Fibroblast of lung (primary cell): Measurements from ENCODE around the gene SPRED1. TPM values are rescaled to one million over a fixed set of nuclear protein-coding genes. Genes with fewer than 3 reads are reported as not detected.
"Not testable (repeated sequence)": the region's sequence is repeated elsewhere in the genome, so short reads cannot be mapped to it uniquely, and the experiment has no call there.

Source experiments
- DNase-seq, 2 donors: peaks; one replicate each; pipeline versions ENCODE4 v3.0.0 to v3.0.0-alpha.2; 2010; ENCODE audit warnings: low read depth in 2 of 2
- H2AFZ ChIP-seq: 2 replicates; pipeline ENCODE4 v1.5.1; 2012; ENCODE audit warnings: low read length, control low read depth, inconsistent platforms
- H3K27ac ChIP-seq: 2 replicates; pipeline ENCODE4 v1.5.1; 2011; ENCODE audit warnings: low read length, control low read depth; ENCODE audit not compliant: insufficient read depth
- H3K27me3 ChIP-seq: 2 replicates; pipeline ENCODE4 v1.5.1; 2011; ENCODE audit warnings: mild to moderate bottlenecking, low read length; ENCODE audit not compliant: control insufficient read depth, insufficient read depth
- H3K36me3 ChIP-seq: 2 replicates; pipeline ENCODE4 v1.5.1; 2011; ENCODE audit warnings: low read length; ENCODE audit not compliant: control insufficient read depth, insufficient read depth
- H3K4me1 ChIP-seq: 2 replicates; pipeline ENCODE4 v1.5.1; 2011; ENCODE audit warnings: low read length; ENCODE audit not compliant: control insufficient read depth, insufficient read depth; ENCODE audit errors: extremely low read depth
- H3K4me2 ChIP-seq: 2 replicates; pipeline ENCODE4 v1.5.1; 2011; ENCODE audit warnings: low read length, control low read depth; ENCODE audit not compliant: insufficient read depth; ENCODE audit errors: extremely low read depth
- H3K4me3 ChIP-seq, 4 experiments: fragments of 200-600 bp in 1 of 4; sonication (generic) in 1 of 4; replicated peaks in 1 of 4; 2 replicates each; pipeline ENCODE4 v1.5.1; 2011 to 2016; ENCODE audit warnings: low read length in 4 of 4, low read depth in 3 of 4, mild to moderate bottlenecking in 3 of 4, control low read depth in 2 of 4, inconsistent platforms in 1 of 4, mixed read lengths in 1 of 4; ENCODE audit not compliant: insufficient read depth in 1 of 4; ENCODE audit errors: control extremely low read depth in 1 of 4
- H3K79me2 ChIP-seq: 2 replicates; pipeline ENCODE4 v1.5.1; 2012; ENCODE audit warnings: mild to moderate bottlenecking, low read length, inconsistent platforms; ENCODE audit not compliant: control insufficient read depth, insufficient read depth
- H3K9ac ChIP-seq: 2 replicates; pipeline ENCODE4 v1.5.1; 2011; ENCODE audit warnings: mild to moderate bottlenecking, low read length, control low read depth; ENCODE audit not compliant: insufficient read depth
- H3K9me3 ChIP-seq: 2 replicates; pipeline ENCODE4 v1.5.1; 2012; ENCODE audit warnings: low read depth, low read length; ENCODE audit not compliant: control insufficient read depth, insufficient read depth
- H4K20me1 ChIP-seq: 2 replicates; pipeline ENCODE4 v1.5.1; 2011; ENCODE audit warnings: low read length; ENCODE audit not compliant: control insufficient read depth, insufficient read depth; ENCODE audit errors: extremely low read depth
- EZH2 ChIP-seq: IDR thresholded peaks from 2 replicates; pipeline ENCODE4 v1.5.1; 2012; ENCODE audit warnings: low read length, control low read depth, mild to moderate bottlenecking; ENCODE audit errors: missing control alignments
- polyA plus RNA-seq, 2 donors: library from polyadenylated mRNA; depleted of rRNA in 1 of 2; stranded (reverse) in 1 of 2; unstranded in 1 of 2; fragments of >200 nt; gene quantifications; 2 replicates each; pipeline ENCODE4 v1.2.1, GENCODE V29; 2011 to 2012; ENCODE audit warnings: missing spikeins in 1 of 2
- total RNA-seq: library from RNA; depleted of rRNA; stranded (reverse); fragments of >200 nt; gene quantifications from 2 replicates; pipeline ENCODE4 v1.2.1, GENCODE V29; 2014
- TF ChIP-seq, protein P1 (sequence below), 2 donors: IDR thresholded peaks in 1 of 2; conservative IDR thresholded peaks in 1 of 2; 1 replicate in 1 of 2; 2 replicates in 1 of 2; pipeline ENCODE4 v1.5.1; 2011 to 2012; ENCODE audit warnings: low read length in 2 of 2, control low read depth in 1 of 2, inconsistent platforms in 1 of 2, low read depth in 1 of 2, mild to moderate bottlenecking in 1 of 2

The SPRED1 gene
- total and polyA plus RNA-seq, 2 donors (not counting 1 experiment from before 2014, with no cell fraction given) = 17.2 to 39.0 TPM

DNA sequence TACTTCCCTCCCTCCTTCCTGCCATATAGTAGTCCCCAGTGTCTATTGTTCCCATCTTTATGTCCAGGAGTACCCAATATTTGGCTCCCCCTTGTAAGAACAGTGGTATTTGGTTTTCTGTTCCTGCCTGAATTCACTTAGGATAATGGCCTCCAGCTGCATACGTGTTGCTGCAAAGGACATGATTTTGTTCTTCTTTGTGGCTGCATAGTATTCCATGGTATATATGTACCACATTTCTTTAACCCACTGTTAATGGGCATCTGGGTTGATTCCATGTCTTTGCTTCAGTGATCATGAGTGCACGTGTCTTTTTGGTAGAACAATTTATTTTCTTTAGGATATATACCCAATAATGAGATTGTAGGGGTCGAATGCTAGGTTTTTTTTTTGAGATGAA lies 19.3 kb downstream of the SPRED1 start:
- no peak for TF ChIP-seq EZH2
- TF ChIP-seq, protein P1, sequence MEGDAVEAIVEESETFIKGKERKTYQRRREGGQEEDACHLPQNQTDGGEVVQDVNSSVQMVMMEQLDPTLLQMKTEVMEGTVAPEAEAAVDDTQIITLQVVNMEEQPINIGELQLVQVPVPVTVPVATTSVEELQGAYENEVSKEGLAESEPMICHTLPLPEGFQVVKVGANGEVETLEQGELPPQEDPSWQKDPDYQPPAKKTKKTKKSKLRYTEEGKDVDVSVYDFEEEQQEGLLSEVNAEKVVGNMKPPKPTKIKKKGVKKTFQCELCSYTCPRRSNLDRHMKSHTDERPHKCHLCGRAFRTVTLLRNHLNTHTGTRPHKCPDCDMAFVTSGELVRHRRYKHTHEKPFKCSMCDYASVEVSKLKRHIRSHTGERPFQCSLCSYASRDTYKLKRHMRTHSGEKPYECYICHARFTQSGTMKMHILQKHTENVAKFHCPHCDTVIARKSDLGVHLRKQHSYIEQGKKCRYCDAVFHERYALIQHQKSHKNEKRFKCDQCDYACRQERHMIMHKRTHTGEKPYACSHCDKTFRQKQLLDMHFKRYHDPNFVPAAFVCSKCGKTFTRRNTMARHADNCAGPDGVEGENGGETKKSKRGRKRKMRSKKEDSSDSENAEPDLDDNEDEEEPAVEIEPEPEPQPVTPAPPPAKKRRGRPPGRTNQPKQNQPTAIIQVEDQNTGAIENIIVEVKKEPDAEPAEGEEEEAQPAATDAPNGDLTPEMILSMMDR (conservative IDR thresholded peaks at IDR 0.05 in 1 of 2, IDR thresholded peaks at IDR 0.05 in 1 of 2; ENCODE audit: low read depth in 1 of 2, low read length in 2 of 2) = no peak

DNA sequence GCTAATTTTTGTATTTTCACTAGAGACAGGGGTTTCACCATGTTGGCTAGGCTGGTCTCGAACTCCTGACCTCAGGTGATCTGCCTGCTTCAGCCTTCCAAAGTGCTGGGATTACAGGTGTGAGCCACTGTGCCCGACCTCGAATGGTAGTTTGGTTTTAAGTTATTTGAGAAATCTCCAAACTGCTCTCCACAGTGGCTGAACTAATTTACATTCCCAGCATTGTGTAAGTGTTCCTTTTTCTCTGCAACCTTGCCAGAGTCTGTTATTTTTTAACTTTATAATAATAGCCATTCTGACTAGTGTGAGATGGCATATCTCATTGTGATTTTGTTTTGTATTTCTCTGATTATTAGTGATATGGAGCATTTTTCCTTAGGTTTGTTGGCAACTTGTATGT lies 19.8 kb downstream of the SPRED1 start:
- H3K9me3 ChIP-seq, H3K27ac ChIP-seq, H2AFZ ChIP-seq, H4K20me1 ChIP-seq, H3K27me3 ChIP-seq, H3K4me2 ChIP-seq, H3K9ac ChIP-seq, H3K4me3 ChIP-seq, DNase-seq, H3K4me1 ChIP-seq, H3K36me3 ChIP-seq: not testable (repeated sequence)
- H3K79me2 ChIP-seq = peaks cover 97% of the 10 kb centered on the region

More for the DNA sequence above, 19.3 kb downstream of the SPRED1 start:
- H3K27ac ChIP-seq = no peak overlapping the region
- H3K9me3 ChIP-seq = no peaks in the 10 kb centered on the region
- no peak overlapping the region for H3K9ac ChIP-seq
- H3K4me1 ChIP-seq = peaks cover 9% of the 10 kb centered on the region
- no peak overlapping the region for H2AFZ ChIP-seq
- peaks cover 95% of the 10 kb centered on the region for H3K79me2 ChIP-seq
- no peak overlapping the region for H3K4me2 ChIP-seq
- no peak for DNase-seq
- no peaks in the 10 kb centered on the region for H3K27me3 ChIP-seq
- peaks cover 2% of the 10 kb centered on the region for H3K36me3 ChIP-seq
- no peak overlapping the region for H3K4me3 ChIP-seq
- H4K20me1 ChIP-seq = no peaks in the 10 kb centered on the region

DNA sequence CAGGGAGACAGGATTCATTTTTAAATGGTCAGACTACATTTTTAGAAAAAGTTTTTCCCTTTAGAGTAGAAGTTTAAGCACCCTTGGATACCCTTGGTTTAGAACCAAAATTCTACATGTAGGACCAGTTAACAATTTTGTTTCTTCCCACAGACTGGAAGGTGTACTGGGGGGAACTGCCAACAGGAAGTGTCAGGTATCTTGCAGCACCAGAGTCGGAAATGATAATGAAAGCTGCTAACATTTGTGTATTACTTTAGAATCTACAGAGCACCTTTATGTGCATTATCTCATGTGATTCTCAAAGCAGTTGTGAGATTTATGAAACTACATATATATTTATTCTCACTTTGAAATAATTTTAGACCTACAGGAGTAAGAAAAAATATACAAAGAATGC lies 21.5 kb downstream of the SPRED1 start:
- H3K36me3 ChIP-seq = no peaks in the 10 kb centered on the region
- DNase-seq = no peak
- H3K79me2 ChIP-seq = peaks cover 97% of the 10 kb centered on the region
- H3K4me1 ChIP-seq = peaks cover 4% of the 10 kb centered on the region
- no peak overlapping the region for H2AFZ ChIP-seq
- no peaks in the 10 kb centered on the region for H3K9me3 ChIP-seq
- H3K27ac ChIP-seq = no peak overlapping the region
- H3K27me3 ChIP-seq = no peaks in the 10 kb centered on the region
- no peaks in the 10 kb centered on the region for H4K20me1 ChIP-seq
- no peak overlapping the region for H3K9ac ChIP-seq
- TF ChIP-seq, protein P1 (conservative IDR thresholded peaks at IDR 0.05 in 1 of 2, IDR thresholded peaks at IDR 0.05 in 1 of 2; ENCODE audit: low read depth in 1 of 2, low read length in 2 of 2) = no peak
- TF ChIP-seq EZH2 = no peak
- no peak overlapping the region for H3K4me2 ChIP-seq
- no peak overlapping the region for H3K4me3 ChIP-seq
